SK-N-SH treated with all-trans-retinoic acid at 6 μM for 48 hours (cell line): Measurements from ENCODE around the gene NFIB.

Source experiments
- ATAC-seq: fragments of 200-7000 bp; cut with Tn5 transposase; 3 replicates; pipeline ENCODE4 v1.9.1; 2020; ENCODE audit warnings: mild to moderate bottlenecking, moderate library complexity
- BACH2 ChIP-seq: fragments of 250-450 bp; sonication (Bioruptor Pico); IDR thresholded peaks from 2 replicates; pipeline ENCODE4 v1.9.0; 2021; ENCODE audit warnings: mild to moderate bottlenecking, borderline replicate concordance
- CREB5 ChIP-seq: fragments of 250-450 bp; sonication (Bioruptor Pico); IDR thresholded peaks from 2 replicates; pipeline ENCODE4 v1.5.1; 2020; ENCODE audit warnings: low read depth, mild to moderate bottlenecking, moderate library complexity
- CSDC2 ChIP-seq: fragments of 250-450 bp; sonication (Bioruptor Pico); IDR thresholded peaks from 2 replicates; pipeline ENCODE4 v1.5.0; 2020; ENCODE audit warnings: mild to moderate bottlenecking, moderate library complexity
- CSRNP3 ChIP-seq: fragments of 250-450 bp; sonication (Bioruptor Pico); IDR thresholded peaks from 2 replicates; pipeline ENCODE4 v1.5.1; 2021; ENCODE audit warnings: mild to moderate bottlenecking, moderate library complexity
- GLIS3 ChIP-seq: fragments of 250-450 bp; sonication (Bioruptor Pico); IDR thresholded peaks from 2 replicates; pipeline ENCODE4 v1.5.0; 2020; ENCODE audit warnings: mild to moderate bottlenecking, moderate library complexity
- ISL1 ChIP-seq: fragments of 250-450 bp; sonication (Bioruptor Pico); IDR thresholded peaks from 2 replicates; pipeline ENCODE4 v2.1.2; 2022; ENCODE audit warnings: mild to moderate bottlenecking, moderate library complexity
- OSR1 ChIP-seq: fragments of 250-450 bp; sonication (Bioruptor Pico); IDR thresholded peaks from 2 replicates; pipeline ENCODE4 v1.8.0; 2022; ENCODE audit warnings: moderate library complexity, mild to moderate bottlenecking, inconsistent platforms
- PPARA ChIP-seq: fragments of 250-450 bp; sonication (Bioruptor Pico); IDR thresholded peaks from 2 replicates; pipeline ENCODE4 v1.5.0; 2020; ENCODE audit warnings: mild to moderate bottlenecking, borderline replicate concordance
- SNAI2 ChIP-seq: fragments of 250-450 bp; sonication (Bioruptor Pico); IDR thresholded peaks from 2 replicates; pipeline ENCODE4 v1.5.0; 2020; ENCODE audit warnings: mild to moderate bottlenecking, moderate library complexity
- TOX ChIP-seq: fragments of 250-450 bp; sonication (Bioruptor Pico); IDR thresholded peaks from 2 replicates; pipeline ENCODE4 v1.8.0; 2021; ENCODE audit warnings: mild to moderate bottlenecking, moderate library complexity, borderline replicate concordance
- ZC3H10 ChIP-seq: fragments of 250-450 bp; sonication (Bioruptor Pico); IDR thresholded peaks from 2 replicates; pipeline ENCODE4 v1.5.1; 2021; ENCODE audit warnings: mild to moderate bottlenecking, moderate library complexity
- ZFP3 ChIP-seq: fragments of 250-450 bp; sonication (Bioruptor Pico); IDR thresholded peaks from 2 replicates; pipeline ENCODE4 v1.5.0; 2020; ENCODE audit warnings: mild to moderate bottlenecking, moderate library complexity
- ZFP30 ChIP-seq: fragments of 450-650 bp; formaldehyde crosslinking; IDR thresholded peaks from 2 replicates; pipeline ENCODE4 v1.5.0; 2022; ENCODE audit warnings: mild to moderate bottlenecking, moderate library complexity
- ZNF8 ChIP-seq: fragments of 450-650 bp; formaldehyde crosslinking; IDR thresholded peaks from 2 replicates; pipeline ENCODE4 v1.5.0; 2020; ENCODE audit warnings: mild to moderate bottlenecking, moderate library complexity
- TF ChIP-seq, protein P1 (sequence below): fragments of 250-450 bp; sonication (Bioruptor Pico); IDR thresholded peaks from 2 replicates; pipeline ENCODE4 v1.8.0; 2021; ENCODE audit warnings: low read depth, mild to moderate bottlenecking, moderate library complexity, borderline replicate concordance
- TF ChIP-seq, protein P2 (sequence below): fragments of 250-450 bp; sonication (Bioruptor Pico); IDR thresholded peaks from 2 replicates; pipeline ENCODE4 v1.5.0; 2020; ENCODE audit warnings: mild to moderate bottlenecking, moderate library complexity

Gene NFIB

DNA sequence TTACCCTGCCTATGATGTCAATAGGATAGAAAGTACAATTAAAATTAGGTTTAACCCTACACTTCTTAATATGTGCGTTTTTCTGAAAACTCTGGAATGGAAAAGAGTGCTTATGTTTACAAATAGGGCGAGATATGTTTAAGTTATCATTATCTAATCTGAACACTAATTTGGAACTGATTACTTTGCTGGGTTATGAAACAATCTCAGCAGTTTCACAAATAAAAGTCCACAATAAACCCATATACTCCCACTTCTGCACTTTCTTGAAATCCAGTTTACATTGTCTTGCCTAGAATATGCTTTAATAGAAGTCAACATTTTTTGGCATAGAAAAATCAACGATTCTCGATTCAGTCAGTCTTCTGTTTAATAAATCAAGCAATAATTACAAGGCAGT, 236.3 kb downstream of the NFIB start:
- no peak for TF ChIP-seq OSR1
- TF ChIP-seq CSDC2 (CRISPR knock-in tag): no peak
- TF ChIP-seq CSRNP3 (CRISPR knock-in tag): no peak
- no peak for TF ChIP-seq ZFP30
- TF ChIP-seq ZNF8 (CRISPR knock-in tag): no peak
- no peak for TF ChIP-seq CREB5
- TF ChIP-seq BACH2: no peak
- TF ChIP-seq, protein P1, sequence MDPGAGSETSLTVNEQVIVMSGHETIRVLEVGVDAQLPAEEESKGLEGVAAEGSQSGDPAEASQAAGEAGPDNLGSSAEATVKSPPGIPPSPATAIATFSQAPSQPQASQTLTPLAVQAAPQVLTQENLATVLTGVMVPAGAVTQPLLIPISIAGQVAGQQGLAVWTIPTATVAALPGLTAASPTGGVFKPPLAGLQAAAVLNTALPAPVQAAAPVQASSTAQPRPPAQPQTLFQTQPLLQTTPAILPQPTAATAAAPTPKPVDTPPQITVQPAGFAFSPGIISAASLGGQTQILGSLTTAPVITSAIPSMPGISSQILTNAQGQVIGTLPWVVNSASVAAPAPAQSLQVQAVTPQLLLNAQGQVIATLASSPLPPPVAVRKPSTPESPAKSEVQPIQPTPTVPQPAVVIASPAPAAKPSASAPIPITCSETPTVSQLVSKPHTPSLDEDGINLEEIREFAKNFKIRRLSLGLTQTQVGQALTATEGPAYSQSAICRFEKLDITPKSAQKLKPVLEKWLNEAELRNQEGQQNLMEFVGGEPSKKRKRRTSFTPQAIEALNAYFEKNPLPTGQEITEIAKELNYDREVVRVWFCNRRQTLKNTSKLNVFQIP (CRISPR knock-in tag): no peak
- TF ChIP-seq SNAI2: no peak
- TF ChIP-seq ISL1 (CRISPR knock-in tag): no peak
- TF ChIP-seq TOX: no peak
- TF ChIP-seq, protein P2, sequence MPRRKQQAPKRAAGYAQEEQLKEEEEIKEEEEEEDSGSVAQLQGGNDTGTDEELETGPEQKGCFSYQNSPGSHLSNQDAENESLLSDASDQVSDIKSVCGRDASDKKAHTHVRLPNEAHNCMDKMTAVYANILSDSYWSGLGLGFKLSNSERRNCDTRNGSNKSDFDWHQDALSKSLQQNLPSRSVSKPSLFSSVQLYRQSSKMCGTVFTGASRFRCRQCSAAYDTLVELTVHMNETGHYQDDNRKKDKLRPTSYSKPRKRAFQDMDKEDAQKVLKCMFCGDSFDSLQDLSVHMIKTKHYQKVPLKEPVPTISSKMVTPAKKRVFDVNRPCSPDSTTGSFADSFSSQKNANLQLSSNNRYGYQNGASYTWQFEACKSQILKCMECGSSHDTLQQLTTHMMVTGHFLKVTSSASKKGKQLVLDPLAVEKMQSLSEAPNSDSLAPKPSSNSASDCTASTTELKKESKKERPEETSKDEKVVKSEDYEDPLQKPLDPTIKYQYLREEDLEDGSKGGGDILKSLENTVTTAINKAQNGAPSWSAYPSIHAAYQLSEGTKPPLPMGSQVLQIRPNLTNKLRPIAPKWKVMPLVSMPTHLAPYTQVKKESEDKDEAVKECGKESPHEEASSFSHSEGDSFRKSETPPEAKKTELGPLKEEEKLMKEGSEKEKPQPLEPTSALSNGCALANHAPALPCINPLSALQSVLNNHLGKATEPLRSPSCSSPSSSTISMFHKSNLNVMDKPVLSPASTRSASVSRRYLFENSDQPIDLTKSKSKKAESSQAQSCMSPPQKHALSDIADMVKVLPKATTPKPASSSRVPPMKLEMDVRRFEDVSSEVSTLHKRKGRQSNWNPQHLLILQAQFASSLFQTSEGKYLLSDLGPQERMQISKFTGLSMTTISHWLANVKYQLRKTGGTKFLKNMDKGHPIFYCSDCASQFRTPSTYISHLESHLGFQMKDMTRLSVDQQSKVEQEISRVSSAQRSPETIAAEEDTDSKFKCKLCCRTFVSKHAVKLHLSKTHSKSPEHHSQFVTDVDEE (CRISPR knock-in tag): no peak
- TF ChIP-seq, all 23 proteins: peak for 0
- no peak for ATAC-seq

- TF ChIP-seq ZC3H10: no peak
- TF ChIP-seq, all 23 proteins: peak for 0
- no peak for ATAC-seq
These were observed 238.7 kb downstream of the NFIB start for GRCh38 chr9:14075218-14075617.

- TF ChIP-seq ZFP30 (no peak), CSRNP3 (CRISPR knock-in tag) (no peak), CSDC2 (CRISPR knock-in tag) (no peak), CREB5 (no peak), ZFP3 (no peak), GLIS3 (CRISPR knock-in tag) (no peak), ZC3H10 (no peak), PPARA (CRISPR knock-in tag) (no peak)
- TF ChIP-seq, protein P2 (CRISPR knock-in tag): no peak
- ATAC-seq: no peak
These were observed 241.1 kb downstream of the NFIB start for GRCh38 chr9:14072850-14073249.
